IMR-90 (cell line): ENCODE data around the gene ATG4A.

Experiments
- BHLHE40 ChIP-seq: fragments of 150-350 bp; IDR thresholded peaks from 2 replicates; pipeline ENCODE4 v1.6.1; 2016; ENCODE audit warnings: mild to moderate bottlenecking, low read depth, low read length
- CTCF ChIP-seq: conservative IDR thresholded peaks from 2 replicates; pipeline ENCODE4 v1.5.1; 2012; ENCODE audit warnings: mild to moderate bottlenecking, low read depth, low read length, improper control_type of control experiment
- ELK1 ChIP-seq: fragments of 150-350 bp; IDR thresholded peaks from 2 replicates; pipeline ENCODE4 v1.6.1; 2016; ENCODE audit warnings: low read depth, mild to moderate bottlenecking, low read length, moderate library complexity, borderline replicate concordance
- FOS ChIP-seq: fragments of 150-350 bp; IDR thresholded peaks from 2 replicates; pipeline ENCODE4 v1.6.1; 2016; ENCODE audit warnings: low read depth, low read length
- MAZ ChIP-seq: IDR thresholded peaks from 2 replicates; pipeline ENCODE4 v1.6.1; 2012; ENCODE audit warnings: low read depth, mild to moderate bottlenecking, low read length, improper control_type of control experiment, moderate library complexity, borderline replicate concordance
- MXI1 ChIP-seq: IDR thresholded peaks from 2 replicates; pipeline ENCODE4 v1.6.1; 2012; ENCODE audit warnings: low read depth, mild to moderate bottlenecking, low read length, moderate library complexity, borderline replicate concordance
- NFE2L2 ChIP-seq: fragments of 150-350 bp; IDR thresholded peaks from 2 replicates; pipeline ENCODE4 v1.6.1; 2016; ENCODE audit warnings: low read depth, mild to moderate bottlenecking, low read length
- POLR2A ChIP-seq: IDR thresholded peaks from 2 replicates; pipeline ENCODE4 v1.6.1; 2012; ENCODE audit warnings: mild to moderate bottlenecking, low read depth, low read length
- RAD21 ChIP-seq: IDR thresholded peaks from 2 replicates; pipeline ENCODE4 v1.6.1; 2012; ENCODE audit warnings: low read length, improper control_type of control experiment
- RFX5 ChIP-seq: IDR thresholded peaks from 2 replicates; pipeline ENCODE4 v1.8.0; 2012; ENCODE audit warnings: low read depth, mild to moderate bottlenecking, low read length, moderate library complexity
- SMC3 ChIP-seq: fragments of 150-350 bp; IDR thresholded peaks from 2 replicates; pipeline ENCODE4 v1.6.1; 2016; ENCODE audit warnings: low read depth, mild to moderate bottlenecking, antibody characterized with exemption, low read length, moderate library complexity
- USF2 ChIP-seq: fragments of 150-350 bp; IDR thresholded peaks from 2 replicates; pipeline ENCODE4 v1.6.1; 2017; ENCODE audit warnings: mild to moderate bottlenecking, antibody characterized with exemption, low read length, low read depth

- TF ChIP-seq CTCF, result no peak
- no peak for TF ChIP-seq RAD21
- no peak for TF ChIP-seq POLR2A
- no peak for TF ChIP-seq MAZ
- TF ChIP-seq NFE2L2, result no peak
- TF ChIP-seq FOS, result no peak
- TF ChIP-seq RFX5, result no peak
- TF ChIP-seq ELK1, result no peak
- TF ChIP-seq USF2, result no peak
- no peak for TF ChIP-seq BHLHE40
- no peak for TF ChIP-seq MXI1
- TF ChIP-seq SMC3, result no peak
These were observed 35.6 kb downstream of the ATG4A start for GRCh38 chrX:108127152-108127551.
